WI38 (cell line): ENCODE measurements around the gene CLCN6.

ENCODE experiments used
- H3K4me3 ChIP-seq: 2 replicates; pipeline ENCODE4 v1.5.1; 2011; ENCODE audit warnings: low read depth, mild to moderate bottlenecking, control low read depth, low read length
- TF ChIP-seq, protein P1 (sequence below): IDR thresholded peaks from 2 replicates; pipeline ENCODE4 v1.5.1; 2012; ENCODE audit warnings: low read depth, mild to moderate bottlenecking, control low read depth, low read length

The CLCN6 gene

DNA sequence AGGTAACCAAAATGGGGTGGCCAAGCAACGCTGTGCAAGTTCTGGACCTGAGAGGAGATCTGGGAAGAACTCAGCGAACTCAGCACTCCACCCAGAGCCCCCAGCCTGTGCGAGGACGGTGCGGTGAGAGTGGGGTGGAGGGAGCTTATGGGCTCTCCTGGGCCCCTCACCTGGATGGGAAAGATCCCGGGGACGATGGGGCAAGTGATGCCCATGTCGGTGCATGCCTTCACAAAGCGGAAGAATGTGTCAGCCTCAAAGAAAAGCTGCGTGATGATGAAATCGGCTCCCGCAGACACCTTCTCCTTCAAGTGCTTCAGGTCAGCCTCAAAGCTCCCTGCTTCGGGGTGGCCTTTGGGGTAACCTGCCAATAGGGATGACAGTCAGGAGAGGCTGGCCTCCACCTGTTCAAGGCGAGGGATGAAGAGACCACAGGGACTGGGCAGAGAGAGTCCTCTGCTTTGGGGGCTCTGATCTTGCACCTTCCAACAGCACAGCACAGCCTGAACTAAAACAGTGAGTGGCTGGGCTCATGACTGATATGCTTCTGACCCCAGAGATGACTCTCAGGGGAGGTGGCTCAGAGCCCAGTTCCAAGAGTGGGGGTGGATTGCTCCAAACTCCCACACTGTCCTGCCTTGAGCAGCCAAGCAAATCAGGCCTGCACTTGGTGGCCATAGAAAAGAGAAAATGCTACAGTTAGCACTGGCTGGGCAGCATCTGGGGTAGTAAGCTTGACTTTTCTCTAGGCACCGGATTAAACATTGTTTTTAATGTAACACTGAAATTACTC is 9.8 kb upstream of the CLCN6 start:
- TF ChIP-seq, protein P1, sequence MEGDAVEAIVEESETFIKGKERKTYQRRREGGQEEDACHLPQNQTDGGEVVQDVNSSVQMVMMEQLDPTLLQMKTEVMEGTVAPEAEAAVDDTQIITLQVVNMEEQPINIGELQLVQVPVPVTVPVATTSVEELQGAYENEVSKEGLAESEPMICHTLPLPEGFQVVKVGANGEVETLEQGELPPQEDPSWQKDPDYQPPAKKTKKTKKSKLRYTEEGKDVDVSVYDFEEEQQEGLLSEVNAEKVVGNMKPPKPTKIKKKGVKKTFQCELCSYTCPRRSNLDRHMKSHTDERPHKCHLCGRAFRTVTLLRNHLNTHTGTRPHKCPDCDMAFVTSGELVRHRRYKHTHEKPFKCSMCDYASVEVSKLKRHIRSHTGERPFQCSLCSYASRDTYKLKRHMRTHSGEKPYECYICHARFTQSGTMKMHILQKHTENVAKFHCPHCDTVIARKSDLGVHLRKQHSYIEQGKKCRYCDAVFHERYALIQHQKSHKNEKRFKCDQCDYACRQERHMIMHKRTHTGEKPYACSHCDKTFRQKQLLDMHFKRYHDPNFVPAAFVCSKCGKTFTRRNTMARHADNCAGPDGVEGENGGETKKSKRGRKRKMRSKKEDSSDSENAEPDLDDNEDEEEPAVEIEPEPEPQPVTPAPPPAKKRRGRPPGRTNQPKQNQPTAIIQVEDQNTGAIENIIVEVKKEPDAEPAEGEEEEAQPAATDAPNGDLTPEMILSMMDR: no peak
- H3K4me3 ChIP-seq: no peak overlapping the region

DNA sequence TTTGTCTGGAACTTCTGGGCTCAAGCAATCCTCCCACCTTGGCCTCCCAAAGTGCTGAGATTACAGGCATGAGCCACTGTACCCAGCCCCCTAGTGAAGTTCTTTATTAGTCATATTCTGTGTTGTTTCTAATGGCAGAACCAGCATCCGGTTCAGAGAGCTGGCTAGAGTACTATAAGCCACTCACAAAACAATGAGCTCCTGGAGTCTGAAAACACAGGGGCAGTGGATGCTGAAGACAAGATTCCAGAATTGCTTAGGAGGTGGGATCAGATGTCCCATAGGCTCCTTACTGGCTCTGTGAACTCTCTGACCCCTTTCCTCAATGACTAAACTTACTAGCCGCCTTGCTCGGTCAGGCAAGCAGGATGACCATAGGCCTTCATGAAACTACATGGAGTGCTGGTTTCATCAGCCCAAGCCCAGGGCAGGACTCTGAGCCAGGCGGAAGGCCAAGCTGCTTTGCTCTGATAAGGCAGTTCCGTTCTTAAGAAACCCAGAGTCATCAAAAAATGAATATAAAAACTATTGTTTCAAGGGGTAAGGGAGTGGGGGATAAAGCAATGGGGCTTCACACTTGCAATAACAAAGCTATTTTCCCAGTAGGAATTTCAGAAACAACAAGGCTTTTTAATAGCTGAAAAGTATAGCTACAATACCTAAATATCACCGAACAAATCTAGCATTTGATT is 8.3 kb upstream of the CLCN6 start:
- TF ChIP-seq, protein P1: no peak
- no peak overlapping the region for H3K4me3 ChIP-seq

DNA sequence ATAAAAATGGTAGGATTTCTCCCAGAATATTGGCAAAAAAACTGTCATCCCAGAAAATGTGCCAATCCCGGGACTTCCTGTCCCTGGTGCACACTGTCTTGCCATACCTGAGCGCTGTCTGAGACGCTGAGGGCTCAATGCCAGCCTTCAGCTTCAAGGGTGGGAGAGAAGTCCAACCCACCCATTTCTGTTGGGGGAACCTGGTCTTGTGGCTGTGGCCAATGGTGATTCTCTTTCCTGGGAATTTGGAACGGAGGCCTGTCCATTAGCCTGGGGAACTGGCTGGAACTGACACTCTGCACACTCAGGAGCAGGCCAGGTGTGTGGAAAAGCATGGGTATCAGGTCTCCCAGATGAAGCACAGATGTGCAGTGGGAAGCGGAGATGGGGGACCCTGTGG is 6.9 kb upstream of the CLCN6 start:
- TF ChIP-seq, protein P1: no peak
- H3K4me3 ChIP-seq: no peak overlapping the region

DNA sequence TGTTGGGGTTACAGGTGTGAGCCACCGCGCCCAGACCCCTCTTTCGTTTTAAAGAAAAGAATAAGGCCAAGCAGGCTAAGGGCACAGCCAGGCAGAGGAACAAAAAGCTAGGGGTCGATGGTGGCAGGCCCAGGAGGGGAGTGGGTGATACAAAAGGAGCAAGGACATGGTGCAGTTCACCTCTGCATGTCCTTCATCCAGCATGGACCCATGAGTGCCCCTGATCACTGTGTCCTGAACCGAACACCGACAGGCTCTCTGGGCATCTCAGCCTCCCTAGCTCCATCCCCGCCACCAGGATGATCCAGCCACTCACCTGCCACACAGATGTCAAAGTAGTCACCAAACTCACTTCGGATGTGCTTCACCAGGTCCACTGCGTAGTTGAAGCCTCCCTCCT is 6.1 kb upstream of the CLCN6 start:
- TF ChIP-seq, protein P1: no peak
- H3K4me3 ChIP-seq: no peak overlapping the region

DNA sequence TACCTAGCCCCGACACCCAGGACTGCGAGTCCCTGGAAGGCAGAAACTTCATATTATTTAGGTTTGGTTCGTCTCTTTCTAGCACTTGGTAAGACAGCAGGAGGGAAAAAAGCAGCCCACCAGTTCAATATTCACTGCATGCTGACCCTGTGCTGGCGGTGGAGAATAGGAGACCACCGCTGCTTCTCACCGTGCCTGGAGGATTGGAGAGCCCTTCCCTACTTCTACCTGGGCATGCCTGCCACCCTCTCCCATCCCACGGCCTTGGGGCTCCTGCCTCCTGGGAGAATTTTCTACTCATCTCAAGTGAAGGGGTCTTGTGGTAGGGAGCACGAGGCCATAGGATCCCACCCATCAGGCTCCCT is 5.6 kb upstream of the CLCN6 start:
- H3K4me3 ChIP-seq: no peak overlapping the region

DNA sequence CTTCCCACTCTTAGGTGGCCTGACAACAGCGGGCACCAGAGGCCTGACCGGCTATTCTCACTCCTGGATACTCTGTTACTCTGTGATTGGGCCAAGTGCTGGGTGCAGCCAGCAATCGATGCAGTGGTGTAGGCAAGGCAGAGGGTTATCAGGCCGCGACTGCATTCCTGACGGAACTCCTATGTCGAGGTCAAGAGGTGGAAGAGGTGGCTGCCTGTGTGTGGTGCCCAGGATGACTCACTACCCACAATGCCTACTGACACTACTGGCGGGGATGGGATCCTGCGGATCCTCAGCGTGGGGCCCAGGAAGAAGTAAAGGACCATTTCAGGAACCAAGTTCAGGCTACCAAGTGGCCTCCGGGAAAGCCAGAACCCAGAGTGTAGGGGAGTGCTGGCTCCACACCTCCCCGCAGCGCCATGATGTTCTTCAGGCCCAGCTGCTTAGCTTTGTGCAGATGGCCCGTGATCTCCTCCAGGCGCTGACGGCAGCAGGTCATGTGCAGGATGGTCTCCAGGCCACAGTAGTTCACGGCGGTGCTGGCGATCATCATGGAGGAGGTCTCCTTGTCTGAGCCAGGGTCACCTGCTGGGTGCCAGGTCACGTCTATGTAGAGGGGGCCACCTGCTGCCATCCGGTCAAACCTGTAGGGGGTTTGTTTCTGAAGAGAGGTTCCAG is 5.1 kb upstream of the CLCN6 start:
- TF ChIP-seq, protein P1: no peak
- no peak overlapping the region for H3K4me3 ChIP-seq

More for the DNA sequence above, 5.6 kb upstream of the CLCN6 start:
- TF ChIP-seq, protein P1: no peak

DNA sequence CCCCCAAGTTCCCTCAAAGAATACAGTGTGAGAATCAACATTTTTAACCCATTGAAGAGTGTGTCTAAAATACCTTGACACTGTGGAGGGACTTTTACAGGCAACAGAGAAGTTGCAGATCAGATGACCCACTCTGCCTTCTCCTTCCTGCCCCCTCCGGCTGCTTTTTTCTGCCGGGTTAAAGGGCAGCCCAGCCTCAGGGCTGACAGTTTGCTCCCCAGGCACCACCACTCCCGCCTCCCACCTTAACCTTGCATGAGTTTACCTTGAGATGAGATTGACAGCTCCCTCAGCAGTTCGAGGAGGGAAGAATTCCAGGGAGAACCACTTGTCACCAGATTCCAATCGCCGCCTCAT is 3.4 kb upstream of the CLCN6 start:
- peak overlapping the region; percentile 79 for H3K4me3 ChIP-seq
- TF ChIP-seq, protein P1: no peak
